SK-N-SH (cell line): Measurements from ENCODE around the gene TBK1. TPM values are rescaled to one million over a fixed set of nuclear protein-coding genes. Genes with fewer than 3 reads are reported as not detected.

Source experiments
- CTCF ChIA-PET: fragments of 300-600, 350-600 bp; formaldehyde crosslinking; extraction: SDS; loops from one replicate; lab custom pipeline; 2021; lab: Yijun Ruan, JAX
- POLR2A ChIA-PET: fragments of 350-600 bp; sonication (Branson Sonifier 250); formaldehyde crosslinking; extraction: SDS; loops from one replicate; lab custom pipeline; 2020; ENCODE audit warnings: antibody characterized with exemption, inconsistent platforms; lab: Yijun Ruan, JAX
- DNase-seq: peaks from one replicate; pipeline ENCODE4 v3.0.0; 2012
- H2AFZ ChIP-seq: fragments of 200-600 bp; sonication (generic); 2 replicates; pipeline ENCODE4 v1.8.1; 2016; ENCODE audit warnings: antibody characterized with exemption, mild to moderate bottlenecking, low read depth
- H3F3A ChIP-seq: fragments of 200-600 bp; sonication (generic); replicated peaks from 2 replicates; pipeline ENCODE3; 2016; ENCODE audit warnings: antibody characterized with exemption, mild to moderate bottlenecking; ENCODE audit not compliant: insufficient read depth
- H3K27ac ChIP-seq, 2 experiments: fragments of 200-500 bp in 1 of 2; fragments of 200-600 bp in 1 of 2; sonication (Bioruptor generic) in 1 of 2; sonication (generic), shearing (Covaris generic) in 1 of 2; 2 replicates each; pipeline versions ENCODE4 v1.5.1 to v1.6.1; 2014 to 2016; ENCODE audit warnings: low read depth in 2 of 2, inconsistent platforms in 1 of 2, low read length in 1 of 2, mild to moderate bottlenecking in 1 of 2, mixed read lengths in 1 of 2
- H3K27me3 ChIP-seq: fragments of 200-600 bp; sonication (generic), shearing (Covaris generic); 2 replicates; pipeline ENCODE4 v1.6.1; 2016; ENCODE audit warnings: mixed run types; ENCODE audit not compliant: insufficient read depth
- H3K36me3 ChIP-seq, 2 experiments: fragments of 200-500 bp in 1 of 2; fragments of 200-600 bp in 1 of 2; sonication (Bioruptor generic) in 1 of 2; sonication (generic) in 1 of 2; replicated peaks in 1 of 2; 2 replicates each; pipeline versions ENCODE3 to v1.5.1; 2014 to 2016; ENCODE audit warnings: low read length in 1 of 2, mild to moderate bottlenecking in 1 of 2; ENCODE audit not compliant: insufficient read depth in 2 of 2, control insufficient read depth in 1 of 2
- H3K4me1 ChIP-seq, 2 experiments: fragments of 200-500 bp in 1 of 2; fragments of 200-600 bp in 1 of 2; sonication (Bioruptor generic) in 1 of 2; sonication (generic), shearing (Covaris generic) in 1 of 2; 2 replicates each; pipeline versions ENCODE4 v1.5.1 to v1.6.1; 2014 to 2016; ENCODE audit warnings: low read depth in 1 of 2, low read length in 1 of 2, mixed run types in 1 of 2; ENCODE audit not compliant: insufficient read depth in 2 of 2, control insufficient read depth in 1 of 2
- H3K4me2 ChIP-seq: fragments of 200-600 bp; sonication (generic), shearing (Covaris generic); 2 replicates; pipeline ENCODE4 v1.6.1; 2017; ENCODE audit warnings: mixed run types
- H3K4me3 ChIP-seq, 2 experiments: fragments of 200-500 bp in 1 of 2; fragments of 200-600 bp in 1 of 2; sonication (Bioruptor generic) in 1 of 2; sonication (generic), shearing (Covaris generic) in 1 of 2; 2 replicates each; pipeline versions ENCODE4 v1.5.1 to v1.8.1; 2014 to 2016; ENCODE audit warnings: low read depth in 2 of 2, inconsistent platforms in 1 of 2, low read length in 1 of 2, mild to moderate bottlenecking in 1 of 2, mixed read lengths in 1 of 2, moderate library complexity in 1 of 2
- H3K79me2 ChIP-seq: fragments of 200-600 bp; sonication (generic); 2 replicates; pipeline ENCODE4 v1.8.1; 2017; ENCODE audit warnings: mild to moderate bottlenecking; ENCODE audit not compliant: insufficient read depth
- H3K9ac ChIP-seq: fragments of 200-600 bp; sonication (generic); 2 replicates; pipeline ENCODE4 v1.6.1; 2017; ENCODE audit warnings: mixed run types
- H3K9me2 ChIP-seq: fragments of 200-600 bp; sonication (generic); 2 replicates; pipeline ENCODE4 v1.6.1; 2017; ENCODE audit warnings: mixed run types
- H3K9me3 ChIP-seq: fragments of 200-600 bp; sonication (generic); 2 replicates; pipeline ENCODE4 v1.6.1; 2017; ENCODE audit warnings: mixed run types, mild to moderate bottlenecking, moderate library complexity
- H4K20me1 ChIP-seq: fragments of 200-600 bp; sonication (generic); 2 replicates; pipeline ENCODE4 v1.6.1; 2017; ENCODE audit warnings: mild to moderate bottlenecking, mixed run types; ENCODE audit not compliant: insufficient read depth
- IRF3 ChIP-seq: fragments of 150-350 bp; IDR thresholded peaks from 2 replicates; pipeline ENCODE4 v1.6.1; 2016; ENCODE audit warnings: mild to moderate bottlenecking, low read depth, low read length
- JUND ChIP-seq: IDR thresholded peaks from 2 replicates; pipeline ENCODE4 v1.4.0; 2012
- MXI1 ChIP-seq: IDR thresholded peaks from 2 replicates; pipeline ENCODE4 v1.6.1; 2012; ENCODE audit warnings: mild to moderate bottlenecking, low read depth, low read length, improper control_type of control experiment
- NRF1 ChIP-seq: IDR thresholded peaks from 2 replicates; pipeline ENCODE4 v1.6.1; 2012; ENCODE audit warnings: low read depth, mild to moderate bottlenecking, low read length
- RAD21 ChIP-seq: IDR thresholded peaks from 2 replicates; pipeline ENCODE4 v1.6.1; 2012; ENCODE audit warnings: mild to moderate bottlenecking, low read length
- TEAD4 ChIP-seq: IDR thresholded peaks from 2 replicates; pipeline ENCODE4 v1.4.0; 2012; ENCODE audit warnings: mild to moderate bottlenecking, borderline replicate concordance; ENCODE audit not compliant: insufficient read depth
- USF1 ChIP-seq: IDR thresholded peaks from 2 replicates; pipeline ENCODE4 v1.4.0; 2012; ENCODE audit warnings: low read depth, borderline replicate concordance
- WGBS: methylation state at CpG from one replicate; pipeline ENCODE4 v1.1.6; 2017; ENCODE audit warnings: low lambda C conversion rate; 5-methylcytosine and 5-hydroxymethylcytosine counted together
- polyA plus RNA-seq, 3 experiments: library from polyadenylated mRNA; depleted of rRNA; stranded (reverse); fragments of >200 nt; gene quantifications; 2 replicates each; pipeline ENCODE4 v1.2.3, GENCODE V29; 2012
- TF ChIP-seq, protein P1 (sequence below): IDR thresholded peaks from 2 replicates; pipeline ENCODE4 v1.4.0; 2012; ENCODE audit warnings: low read depth, borderline replicate concordance
- TF ChIP-seq, protein P2 (sequence below): IDR thresholded peaks from 2 replicates; pipeline ENCODE4 v1.6.1; 2012; ENCODE audit warnings: mild to moderate bottlenecking, low read depth, low read length, moderate library complexity

The TBK1 gene
- polyA plus RNA-seq, 1 of the 3 experiments (the other 2 are of a cell fraction) = 8.2 TPM

GRCh38 chr12:64550755-64551154 lies 98.8 kb downstream of the TBK1 start:
- no peak overlapping the region for H3K4me3 ChIP-seq
- POLR2A ChIA-PET = no interaction called here
- no peaks in the 10 kb centered on the region for H3K4me1 ChIP-seq
- CTCF ChIA-PET = interaction anchor here (0.6 to 9.9 kb wide), 10 partner anchors 10 to 151 kb away, joined by 3 to 182 read pairs (median 12); partner anchors contain the start of gene RASSF3
- no peak overlapping the region for H3K9ac ChIP-seq
- H2AFZ ChIP-seq = no peak overlapping the region
- DNase-seq = no peak
- no peaks in the 10 kb centered on the region for H3K36me3 ChIP-seq
- no peaks in the 10 kb centered on the region for H3K27me3 ChIP-seq
- no peaks in the 10 kb centered on the region for H3K9me3 ChIP-seq
- H4K20me1 ChIP-seq = no peaks in the 10 kb centered on the region
- H3K9me2 ChIP-seq = no peaks in the 10 kb centered on the region
- no peaks in the 10 kb centered on the region for H3K79me2 ChIP-seq
- 91% methylated on average over 3 of the region's 3 CpGs for WGBS
- no peak overlapping the region for H3K27ac ChIP-seq
- H3K4me2 ChIP-seq = no peak overlapping the region
- peaks cover 4% of the 10 kb centered on the region for H3F3A ChIP-seq
- TF ChIP-seq, protein P1, sequence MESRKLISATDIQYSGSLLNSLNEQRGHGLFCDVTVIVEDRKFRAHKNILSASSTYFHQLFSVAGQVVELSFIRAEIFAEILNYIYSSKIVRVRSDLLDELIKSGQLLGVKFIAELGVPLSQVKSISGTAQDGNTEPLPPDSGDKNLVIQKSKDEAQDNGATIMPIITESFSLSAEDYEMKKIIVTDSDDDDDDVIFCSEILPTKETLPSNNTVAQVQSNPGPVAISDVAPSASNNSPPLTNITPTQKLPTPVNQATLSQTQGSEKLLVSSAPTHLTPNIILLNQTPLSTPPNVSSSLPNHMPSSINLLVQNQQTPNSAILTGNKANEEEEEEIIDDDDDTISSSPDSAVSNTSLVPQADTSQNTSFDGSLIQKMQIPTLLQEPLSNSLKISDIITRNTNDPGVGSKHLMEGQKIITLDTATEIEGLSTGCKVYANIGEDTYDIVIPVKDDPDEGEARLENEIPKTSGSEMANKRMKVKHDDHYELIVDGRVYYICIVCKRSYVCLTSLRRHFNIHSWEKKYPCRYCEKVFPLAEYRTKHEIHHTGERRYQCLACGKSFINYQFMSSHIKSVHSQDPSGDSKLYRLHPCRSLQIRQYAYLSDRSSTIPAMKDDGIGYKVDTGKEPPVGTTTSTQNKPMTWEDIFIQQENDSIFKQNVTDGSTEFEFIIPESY = no peak
- TF ChIP-seq TEAD4 = no peak
- TF ChIP-seq JUND = no peak
- no peak for TF ChIP-seq USF1
- TF ChIP-seq MXI1 = no peak
- no peak for TF ChIP-seq NRF1
- TF ChIP-seq, protein P2, sequence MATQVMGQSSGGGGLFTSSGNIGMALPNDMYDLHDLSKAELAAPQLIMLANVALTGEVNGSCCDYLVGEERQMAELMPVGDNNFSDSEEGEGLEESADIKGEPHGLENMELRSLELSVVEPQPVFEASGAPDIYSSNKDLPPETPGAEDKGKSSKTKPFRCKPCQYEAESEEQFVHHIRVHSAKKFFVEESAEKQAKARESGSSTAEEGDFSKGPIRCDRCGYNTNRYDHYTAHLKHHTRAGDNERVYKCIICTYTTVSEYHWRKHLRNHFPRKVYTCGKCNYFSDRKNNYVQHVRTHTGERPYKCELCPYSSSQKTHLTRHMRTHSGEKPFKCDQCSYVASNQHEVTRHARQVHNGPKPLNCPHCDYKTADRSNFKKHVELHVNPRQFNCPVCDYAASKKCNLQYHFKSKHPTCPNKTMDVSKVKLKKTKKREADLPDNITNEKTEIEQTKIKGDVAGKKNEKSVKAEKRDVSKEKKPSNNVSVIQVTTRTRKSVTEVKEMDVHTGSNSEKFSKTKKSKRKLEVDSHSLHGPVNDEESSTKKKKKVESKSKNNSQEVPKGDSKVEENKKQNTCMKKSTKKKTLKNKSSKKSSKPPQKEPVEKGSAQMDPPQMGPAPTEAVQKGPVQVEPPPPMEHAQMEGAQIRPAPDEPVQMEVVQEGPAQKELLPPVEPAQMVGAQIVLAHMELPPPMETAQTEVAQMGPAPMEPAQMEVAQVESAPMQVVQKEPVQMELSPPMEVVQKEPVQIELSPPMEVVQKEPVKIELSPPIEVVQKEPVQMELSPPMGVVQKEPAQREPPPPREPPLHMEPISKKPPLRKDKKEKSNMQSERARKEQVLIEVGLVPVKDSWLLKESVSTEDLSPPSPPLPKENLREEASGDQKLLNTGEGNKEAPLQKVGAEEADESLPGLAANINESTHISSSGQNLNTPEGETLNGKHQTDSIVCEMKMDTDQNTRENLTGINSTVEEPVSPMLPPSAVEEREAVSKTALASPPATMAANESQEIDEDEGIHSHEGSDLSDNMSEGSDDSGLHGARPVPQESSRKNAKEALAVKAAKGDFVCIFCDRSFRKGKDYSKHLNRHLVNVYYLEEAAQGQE = no peak
- no peak for TF ChIP-seq RAD21
- TF ChIP-seq IRF3 = no peak
